ENCODE measurements around the gene NPBWR2.

The NPBWR2 gene

DNA sequence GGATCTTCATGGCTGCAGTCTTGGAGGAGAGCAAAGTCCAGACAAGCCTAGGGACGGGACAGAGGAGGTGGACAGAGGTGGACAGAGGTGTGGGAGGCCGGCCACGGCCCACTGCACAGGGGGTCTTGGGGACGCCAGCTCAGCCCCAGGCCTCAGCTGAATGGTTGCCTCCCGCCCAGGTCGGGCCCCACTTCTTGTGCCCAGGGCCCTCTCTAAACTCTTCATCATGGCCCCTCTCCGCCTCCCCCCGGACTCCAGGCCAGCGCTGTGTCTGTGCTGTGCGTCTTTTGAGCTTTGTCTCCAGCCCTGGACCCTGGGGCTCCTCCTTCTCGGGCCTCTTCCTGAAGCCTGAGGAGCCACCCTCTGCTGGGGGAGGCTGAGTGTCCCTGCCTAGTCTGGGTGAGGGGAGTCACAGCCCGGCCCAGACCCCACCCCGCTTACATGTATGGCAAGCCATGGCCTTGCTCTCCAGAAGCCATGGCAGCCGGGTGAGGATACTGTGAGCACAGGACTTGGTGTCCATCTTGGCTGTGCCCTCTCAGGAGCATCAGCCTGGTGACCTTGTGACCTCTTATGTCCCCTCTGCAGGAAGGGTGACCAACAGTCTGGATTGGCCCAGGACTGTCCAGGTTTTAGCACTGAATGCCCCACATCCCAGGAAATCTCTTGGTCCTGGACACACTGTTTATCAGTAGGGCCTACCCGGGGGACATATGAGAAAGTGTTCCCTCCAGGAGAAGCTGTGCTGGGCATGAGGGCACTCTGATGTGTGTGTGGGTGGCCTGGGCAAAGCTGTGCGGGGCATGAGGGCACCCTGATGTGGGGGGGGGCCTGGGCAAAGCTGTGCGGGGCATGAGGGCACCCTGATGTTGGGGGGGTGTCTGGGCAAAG, 9.4 kb upstream of the NPBWR2 start:
- no peak for DNase-seq

DNA sequence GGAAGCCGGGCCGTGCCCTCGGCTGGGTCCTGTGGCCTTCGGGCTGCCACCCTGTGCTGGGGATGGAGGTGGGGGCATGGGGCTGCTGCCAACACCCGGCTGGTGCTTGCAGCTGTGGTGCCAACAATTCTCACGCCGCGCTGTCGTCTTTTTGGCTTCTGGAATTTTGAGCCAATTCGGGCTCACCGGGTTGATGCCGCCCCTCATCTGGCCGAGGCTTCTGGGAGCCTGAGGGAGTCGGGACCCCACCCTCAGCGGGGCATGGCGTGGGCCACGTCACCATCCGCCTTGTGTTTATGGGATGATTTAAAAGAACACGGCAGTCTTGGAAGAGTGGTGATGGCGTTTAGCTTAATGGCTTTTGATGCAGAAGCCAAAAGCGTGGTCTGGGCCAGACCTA, 8.7 kb upstream of the NPBWR2 start:
- no peak for DNase-seq

DNA sequence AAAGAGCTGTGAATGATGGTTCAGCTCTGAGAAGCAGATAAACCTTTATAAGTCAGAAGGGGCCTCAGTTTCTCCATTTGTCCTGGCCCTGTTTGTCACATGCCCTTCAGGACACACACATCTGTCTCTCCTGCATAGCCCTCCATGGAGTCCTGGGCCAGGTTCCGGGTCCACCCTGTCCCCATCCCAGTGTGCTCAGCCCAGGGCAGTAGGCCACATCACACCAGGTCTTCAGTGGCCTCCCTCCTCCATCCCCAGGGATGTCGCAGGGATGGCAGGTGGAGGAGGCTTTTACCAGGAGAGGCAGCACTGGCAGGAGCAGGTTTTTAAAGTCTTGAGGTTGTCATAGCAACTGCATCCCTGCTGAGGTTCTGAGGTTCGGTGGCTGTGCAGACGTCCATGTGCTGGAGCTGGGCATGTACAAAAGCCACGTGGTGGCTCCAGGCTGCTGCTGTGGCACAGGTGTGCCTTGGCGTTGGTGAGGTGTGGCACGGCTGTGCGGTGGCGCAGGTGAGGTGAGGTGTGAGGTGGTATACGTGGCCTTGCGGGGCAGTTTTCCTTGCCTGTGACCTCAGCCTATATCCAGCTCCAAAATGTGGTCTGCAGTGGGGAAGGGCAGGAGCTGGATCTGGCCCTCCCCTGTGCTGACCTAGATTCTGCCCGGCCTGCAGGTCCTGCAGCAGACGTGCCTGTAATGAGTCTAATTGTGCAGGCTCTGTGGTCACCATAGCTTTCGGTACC, 8.0 kb upstream of the NPBWR2 start:
- DNase-seq: no peak

DNA sequence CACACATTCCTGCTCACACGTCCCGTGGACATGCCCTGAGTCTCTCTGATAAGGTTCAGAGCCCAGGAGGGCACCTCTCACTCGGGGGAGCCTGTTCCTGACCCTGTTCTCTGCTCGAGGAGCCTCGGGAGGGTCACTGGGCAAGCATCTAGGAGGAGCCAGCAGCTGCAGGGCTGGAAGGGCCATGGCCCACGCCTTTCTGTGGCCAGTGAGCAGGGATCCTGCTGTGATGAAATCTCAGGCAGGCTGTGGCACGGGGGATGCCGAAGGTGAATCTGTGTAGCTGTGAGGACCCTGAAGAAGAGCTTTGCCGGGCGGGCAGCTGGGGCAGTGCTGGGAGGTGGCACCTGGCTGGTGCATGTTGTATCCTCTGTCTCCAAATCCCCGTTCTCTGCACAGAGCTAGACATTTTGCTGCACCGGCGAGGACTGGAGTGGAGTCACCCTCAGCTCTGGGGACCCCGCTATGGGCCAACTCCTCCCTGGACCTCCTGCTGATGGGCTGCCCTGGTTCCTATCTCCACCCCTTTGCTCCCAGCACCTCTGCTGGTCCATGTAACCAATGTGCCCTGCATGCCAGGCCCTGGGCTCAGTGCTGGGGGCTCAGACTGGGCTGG, 7.1 kb upstream of the NPBWR2 start:
- DNase-seq: no peak

DNA sequence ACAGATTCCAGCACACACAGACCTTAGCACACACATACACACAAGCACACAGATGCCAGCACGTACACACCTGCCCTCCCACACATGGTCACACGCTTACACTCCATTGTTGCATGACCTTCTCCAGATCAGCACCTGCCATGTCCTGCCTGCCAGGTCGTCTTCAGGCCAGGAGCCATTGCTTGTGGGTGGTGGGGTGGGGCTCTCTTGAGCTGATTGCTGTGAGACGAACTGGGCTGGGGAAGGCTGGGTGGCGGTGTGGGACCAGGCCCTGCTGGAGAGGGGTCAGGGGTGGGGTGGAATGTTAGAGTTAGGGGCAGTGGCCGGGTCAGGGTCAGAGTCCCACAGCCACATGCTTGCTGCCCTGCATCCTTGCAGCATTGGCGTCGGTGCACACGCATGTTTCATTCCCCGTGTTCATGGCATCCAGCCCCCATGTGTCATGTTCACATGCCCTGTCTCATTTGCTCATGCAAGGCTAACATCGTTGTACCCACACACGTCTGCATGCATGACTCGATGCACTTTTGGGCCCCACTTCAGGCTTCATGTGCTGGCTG, 6.5 kb upstream of the NPBWR2 start:
- no peak for DNase-seq

DNA sequence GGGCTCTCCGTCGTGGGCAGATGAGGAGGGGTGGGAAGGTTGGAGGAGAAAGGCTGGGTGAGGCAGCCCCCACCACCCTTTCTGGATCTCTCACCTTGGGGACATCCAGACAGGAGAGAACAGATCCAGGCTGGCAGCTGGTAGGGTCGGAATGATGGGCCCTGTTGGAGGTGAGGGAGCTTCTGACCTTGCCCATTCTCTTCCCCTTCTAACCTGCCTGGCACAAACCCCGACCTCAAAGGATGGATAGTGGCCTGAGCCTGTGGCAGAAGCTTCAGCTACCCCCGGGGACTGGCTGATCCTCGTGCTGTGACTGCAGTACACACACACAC, 6.0 kb upstream of the NPBWR2 start:
- no peak for DNase-seq

DNA sequence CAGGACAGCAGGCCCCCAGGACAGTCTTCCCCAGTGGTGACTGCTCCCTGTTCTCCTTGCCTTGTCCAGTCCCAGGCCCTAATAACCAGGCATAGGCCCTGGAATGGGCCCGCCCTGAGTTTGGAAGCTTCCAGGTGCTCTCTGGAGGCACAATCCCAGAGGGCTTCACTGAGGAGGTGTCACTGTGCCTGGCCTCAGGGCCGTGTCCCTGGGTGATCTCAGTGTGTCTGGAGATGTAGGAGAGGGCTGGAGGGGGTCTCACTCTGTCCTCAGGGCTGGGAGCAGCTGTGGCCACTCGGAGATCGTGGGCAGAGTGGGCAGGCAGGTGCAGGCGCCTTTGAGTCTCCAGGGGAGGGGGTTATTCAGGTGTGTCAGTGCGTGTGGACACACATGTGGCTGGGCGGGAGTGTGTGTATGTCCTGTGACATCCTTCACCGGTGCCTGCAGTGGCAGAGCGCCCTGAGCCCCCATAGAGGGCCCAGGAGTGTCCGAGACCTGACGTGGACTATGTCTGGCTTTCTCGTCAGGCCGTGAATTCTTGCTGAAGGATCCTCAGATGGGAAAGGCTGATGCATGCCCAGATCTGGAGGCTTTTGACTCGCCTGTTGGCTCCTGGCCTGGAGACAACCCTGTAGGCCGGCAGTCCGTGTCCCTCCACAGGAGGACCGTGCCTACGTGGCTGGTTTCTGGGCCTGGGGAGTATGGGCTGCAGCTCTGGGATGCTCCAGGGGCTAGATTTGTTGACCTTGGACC, 5.5 kb upstream of the NPBWR2 start:
- no peak for DNase-seq

DNA sequence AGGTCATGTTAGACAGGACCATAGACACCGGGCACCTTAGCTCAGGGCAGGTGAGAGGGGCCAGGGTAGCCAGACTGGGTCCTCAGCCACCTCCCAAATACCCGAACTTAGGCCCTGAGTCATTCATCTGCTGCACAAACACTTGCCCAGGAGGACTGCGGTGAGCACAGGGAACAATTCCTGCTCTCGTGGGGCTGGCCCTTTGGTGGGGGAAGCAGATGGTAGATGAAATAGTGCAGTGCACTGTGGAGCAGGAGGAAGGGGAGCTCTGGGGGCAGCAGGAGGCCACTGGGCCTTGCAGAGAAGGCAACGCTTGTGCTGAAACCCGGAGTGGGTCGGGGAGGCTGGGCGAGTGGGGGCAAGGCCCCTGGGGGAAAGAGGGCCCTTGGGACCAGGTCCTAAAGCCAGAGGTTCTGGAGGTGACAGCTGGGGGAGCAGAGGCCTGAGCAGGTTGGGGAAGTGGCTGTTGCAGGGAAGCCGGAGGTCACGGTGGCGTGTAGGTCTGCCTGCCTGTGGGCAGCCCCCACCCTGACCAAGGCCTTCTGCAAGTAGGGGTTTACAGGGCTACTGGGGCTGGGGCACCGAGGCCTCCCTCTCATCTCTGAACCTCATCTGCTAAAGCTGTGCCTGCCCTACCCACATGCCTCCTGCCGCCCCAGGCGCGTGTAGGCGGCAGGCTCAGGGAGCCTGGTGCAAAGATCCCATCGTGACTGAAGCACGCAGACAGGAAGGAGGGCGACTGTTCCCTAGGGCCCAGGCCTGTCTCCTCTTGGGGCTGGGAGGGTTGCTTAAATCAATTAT, 4.7 kb upstream of the NPBWR2 start:
- no peak for DNase-seq

DNA sequence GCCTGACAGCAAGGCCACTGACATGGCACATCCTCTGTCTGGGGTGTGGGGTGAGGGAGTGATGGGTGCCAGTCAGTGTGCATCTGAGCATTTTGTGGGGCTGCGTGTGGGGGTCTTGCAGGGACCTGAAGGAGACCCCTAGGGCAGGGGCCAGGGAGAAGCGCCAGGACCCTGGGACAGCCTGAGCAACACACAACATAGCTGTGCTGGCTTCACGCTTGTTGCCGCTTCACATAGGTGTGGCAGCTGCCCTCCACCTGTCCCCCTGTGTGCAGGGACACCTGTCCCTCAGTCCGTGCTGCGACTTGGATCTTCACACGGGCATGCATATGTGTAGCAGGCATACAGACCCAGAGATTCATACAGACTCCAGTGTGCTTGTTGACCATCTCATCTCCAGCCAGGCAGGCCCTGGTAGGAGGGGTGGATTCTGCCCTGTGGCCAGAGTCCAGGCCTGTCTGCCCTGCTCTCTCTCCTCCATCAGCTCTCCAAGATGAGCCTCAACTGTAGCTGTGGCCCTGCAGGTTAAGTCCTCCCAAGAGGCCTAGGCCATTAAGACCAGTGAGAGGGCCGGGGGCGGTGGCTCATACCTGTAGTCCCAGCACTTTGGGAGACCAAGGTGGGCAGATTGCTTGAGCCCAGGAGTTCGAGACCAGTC, 3.2 kb upstream of the NPBWR2 start:
- DNase-seq: no peak

DNA sequence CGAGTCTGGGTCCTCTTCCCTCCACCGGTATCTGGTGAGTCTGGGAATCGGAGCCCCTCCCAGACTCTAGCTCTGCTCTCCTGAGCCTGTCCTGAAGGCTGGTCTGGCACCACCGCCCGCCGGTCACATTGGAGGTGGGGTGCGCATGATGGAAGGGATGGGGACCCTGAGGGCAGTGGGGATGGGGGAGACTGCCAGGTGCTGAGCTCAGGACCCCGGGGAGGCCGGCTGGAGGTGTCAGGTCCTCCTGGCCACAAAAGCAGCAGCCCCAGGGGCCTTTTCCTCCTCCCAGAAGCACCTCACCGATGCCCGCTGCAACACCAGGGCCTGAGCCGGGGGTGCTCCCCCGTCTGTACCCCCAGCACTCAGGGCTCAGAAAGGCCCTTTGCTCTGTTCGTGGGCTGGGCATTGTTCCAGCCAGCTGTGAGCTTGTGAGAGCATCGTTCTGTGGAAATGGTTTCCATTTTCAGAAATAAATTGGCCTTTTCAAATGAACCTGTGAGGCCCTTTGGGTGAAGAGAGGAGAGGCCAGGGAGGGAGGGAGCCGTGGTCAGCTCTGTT, 2.5 kb upstream of the NPBWR2 start:
- DNase-seq: no peak

DNA sequence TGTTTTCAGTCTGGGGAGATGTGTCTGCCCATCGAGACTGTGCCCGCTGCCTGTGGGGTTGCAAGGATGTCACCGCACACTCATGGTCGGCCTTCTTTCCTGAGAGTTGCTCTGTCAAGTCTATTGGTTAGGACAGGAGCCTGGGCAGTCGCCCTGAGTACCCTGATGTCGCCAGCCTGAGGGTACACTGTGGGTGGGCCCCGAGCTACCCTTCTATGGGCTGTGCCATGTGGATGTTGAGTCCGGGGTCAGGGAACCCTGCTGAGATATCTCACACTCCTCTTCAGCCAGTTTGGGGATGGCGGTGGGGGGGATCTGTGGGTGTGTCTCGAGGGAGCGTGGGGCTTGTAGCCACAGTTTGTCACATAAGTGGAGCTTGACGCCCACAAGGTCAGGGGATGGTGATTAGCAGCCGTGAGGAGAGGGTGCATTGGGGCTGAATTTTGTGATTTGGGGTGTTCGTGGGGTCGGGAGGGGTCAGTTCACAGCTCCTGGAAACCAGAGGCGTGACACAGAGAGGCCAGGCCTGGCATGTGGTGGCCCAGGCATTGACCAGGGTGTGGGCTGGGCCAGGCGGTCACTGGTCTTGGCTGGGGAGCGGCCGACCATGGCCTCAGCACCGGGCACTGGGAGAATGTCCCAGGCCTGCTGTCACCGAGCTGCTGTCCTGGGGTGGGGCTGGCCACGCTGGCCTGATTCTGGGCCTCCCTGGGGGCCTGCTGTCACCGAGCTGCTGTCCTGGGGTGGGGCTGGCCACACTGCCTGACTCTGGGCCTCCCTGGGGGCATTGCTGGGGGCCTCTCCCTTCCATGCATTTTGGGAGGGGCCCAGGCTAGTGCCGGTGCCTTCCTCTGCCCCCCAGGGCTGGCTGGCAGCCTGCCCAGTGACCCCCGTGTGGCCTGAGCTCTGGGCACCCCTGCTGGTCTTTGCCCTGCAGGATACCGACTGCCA, 1.6 kb upstream of the NPBWR2 start:
- DNase-seq: no peak

DNA sequence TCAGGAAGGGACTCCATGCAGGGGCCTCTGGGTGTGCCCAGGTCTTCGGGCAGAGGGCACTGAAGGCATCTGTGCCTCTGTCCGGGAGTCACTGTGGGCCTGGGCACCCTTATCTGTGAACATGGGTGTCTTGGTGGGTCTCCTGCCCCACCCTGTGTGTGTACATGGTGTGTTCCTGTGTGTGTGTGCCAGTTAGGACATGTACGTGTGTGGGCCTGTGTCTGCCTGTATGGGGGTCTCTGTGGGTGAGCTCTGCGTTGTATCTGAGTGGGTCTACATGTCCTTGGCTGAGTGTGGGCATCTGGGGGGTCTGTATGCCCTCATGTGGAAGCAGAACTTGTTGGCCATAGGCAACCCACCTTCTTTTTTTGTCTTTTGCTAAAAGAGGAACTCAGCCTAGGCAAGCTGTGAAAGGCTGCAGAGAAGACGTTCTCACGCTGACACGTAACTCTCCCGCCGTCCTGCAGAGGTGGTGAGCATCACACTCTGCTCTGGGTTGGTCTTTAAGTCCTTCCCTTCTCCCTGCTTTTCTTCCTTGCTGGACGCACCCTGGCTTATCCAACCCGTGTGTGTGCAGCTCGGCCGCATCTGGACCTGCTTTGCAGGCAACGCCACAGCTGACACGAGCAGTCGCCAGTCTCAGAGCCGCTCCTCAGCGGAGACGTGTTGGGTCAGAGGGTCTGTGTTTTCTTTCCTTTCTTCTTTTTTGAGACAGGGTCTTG, 532 bp upstream of the NPBWR2 start:
- DNase-seq: no peak

DNA sequence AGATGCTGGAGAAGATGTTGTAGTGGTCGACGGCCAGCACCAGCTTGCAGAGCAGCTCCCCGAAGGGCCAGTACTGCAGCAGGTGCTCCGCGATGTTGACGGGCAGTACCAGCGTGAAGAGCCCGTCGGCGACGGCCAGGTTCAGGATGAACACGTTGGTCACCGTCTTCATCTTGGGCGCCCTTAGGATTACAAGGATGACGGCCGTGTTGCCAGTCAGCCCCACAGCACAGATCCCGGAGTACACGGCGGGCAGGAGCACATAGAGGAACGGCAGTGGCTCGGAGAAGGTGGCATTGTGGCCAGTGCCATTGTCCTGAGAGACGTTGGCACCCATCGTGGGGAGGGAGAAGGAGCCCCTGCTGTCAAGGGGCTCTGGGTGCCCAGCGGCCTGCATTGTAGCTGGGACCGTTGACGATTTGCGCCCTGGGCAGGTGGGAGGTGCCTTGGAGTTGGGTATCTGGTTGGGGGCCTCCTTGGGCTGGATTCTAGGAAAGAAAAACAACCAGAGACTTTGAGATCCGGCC, 867 bp downstream of the NPBWR2 start:
- DNase-seq: no peak

DNA sequence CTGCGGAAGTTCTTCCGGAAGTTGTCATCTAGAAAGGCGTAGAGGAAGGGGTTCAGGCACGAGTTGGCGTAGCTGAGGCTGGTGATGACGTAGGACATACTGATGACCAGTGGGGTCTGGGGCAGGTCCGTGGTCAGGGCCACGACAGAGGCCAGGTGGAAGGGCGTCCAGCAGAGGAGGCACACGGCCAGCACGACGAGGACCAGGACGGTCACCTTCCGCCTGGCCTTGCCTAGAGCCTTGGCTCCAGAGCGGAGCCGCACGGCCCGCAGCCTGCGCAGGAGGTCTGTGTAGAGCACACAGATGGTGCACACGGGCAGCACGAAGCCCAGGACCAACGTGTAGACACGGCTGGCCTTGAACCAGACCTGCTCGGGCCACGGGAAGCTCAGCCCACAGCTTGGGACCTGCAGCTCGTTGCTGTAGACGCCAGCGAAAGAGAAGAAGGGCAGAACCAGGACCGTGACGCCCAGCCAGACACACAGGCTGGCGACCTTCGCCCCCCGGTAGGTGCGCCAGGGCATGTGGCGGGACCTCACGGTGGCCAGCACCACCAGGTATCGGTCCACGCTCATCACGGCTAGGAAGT, 1.4 kb downstream of the NPBWR2 start:
- no peak for DNase-seq

DNA sequence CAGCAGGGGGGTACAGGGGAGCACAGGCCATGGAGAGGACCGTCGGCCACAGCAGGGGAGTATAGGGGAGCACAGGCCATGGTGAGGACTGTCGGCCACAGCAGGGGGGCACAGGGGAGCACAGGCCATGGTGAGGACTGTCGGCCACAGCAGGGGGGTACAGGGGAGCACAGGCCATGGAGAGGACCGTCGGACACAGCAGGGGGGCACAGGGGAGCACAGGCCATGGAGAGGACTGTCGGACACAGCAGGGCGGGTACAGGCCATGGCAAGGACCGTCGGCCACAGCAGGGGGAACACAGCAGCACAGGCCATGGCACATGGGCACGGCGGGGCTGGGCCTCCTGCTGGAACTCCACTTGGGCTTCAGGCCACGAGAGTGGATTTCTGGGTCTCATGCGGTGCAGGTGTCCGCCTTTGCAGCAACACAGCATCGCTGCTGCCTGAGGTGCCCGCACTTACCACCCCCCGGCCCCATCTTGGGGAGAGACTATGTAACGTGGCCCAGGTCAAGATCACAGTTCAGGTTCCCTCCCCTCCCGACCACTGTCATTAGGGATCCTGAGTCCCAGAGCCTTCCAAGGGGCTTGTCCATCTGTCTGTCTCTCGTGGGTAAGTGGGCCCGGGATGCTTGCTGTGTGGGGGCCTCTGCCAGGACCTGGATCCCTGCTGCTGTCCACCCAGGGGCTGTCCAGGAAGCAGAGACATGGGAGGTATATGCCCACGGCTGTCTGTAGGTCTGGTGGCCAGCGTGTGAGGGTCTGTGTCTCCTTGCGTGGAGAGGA, 2.5 kb downstream of the NPBWR2 start:
- no peak for DNase-seq

DNA sequence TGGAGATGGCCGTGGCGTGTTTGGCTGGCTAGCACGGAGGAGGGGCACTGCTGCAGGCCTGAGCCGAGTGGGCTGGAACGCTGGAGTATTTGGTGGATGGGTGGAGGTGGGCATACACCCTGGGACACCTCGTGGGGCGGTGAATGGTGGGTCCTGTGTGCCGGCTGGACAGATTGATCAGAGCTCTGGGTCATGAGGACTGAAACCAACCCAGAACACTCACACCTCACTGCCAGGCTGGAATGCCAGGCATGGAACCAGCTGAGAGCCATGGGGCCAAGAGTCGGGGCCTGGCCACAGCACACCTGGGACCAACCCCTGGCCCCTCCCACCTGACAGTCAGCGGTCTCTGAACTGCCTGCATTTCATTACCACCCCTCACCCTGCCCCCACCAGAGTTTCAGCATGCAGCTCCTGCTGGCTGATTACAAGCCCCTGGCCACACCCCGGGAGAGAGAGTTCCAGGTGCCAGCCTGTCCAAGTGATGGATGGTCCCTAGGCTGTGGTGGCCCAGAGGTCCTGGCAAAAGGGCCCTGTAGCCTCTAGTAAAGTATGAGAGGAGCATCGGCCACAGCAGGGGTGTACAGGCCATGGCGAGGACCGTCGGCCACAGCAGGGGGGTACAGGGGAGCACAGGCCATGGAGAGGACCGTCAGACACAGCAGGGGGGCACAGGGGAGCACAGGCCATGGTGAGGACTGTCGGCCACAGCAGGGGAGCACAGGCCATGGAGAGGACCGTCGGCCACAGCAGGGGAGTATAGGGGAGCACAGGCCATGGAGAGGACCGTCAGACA, 3.3 kb downstream of the NPBWR2 start:
- no peak for DNase-seq
